Measurements from ENCODE around the gene RPUSD1. TPM values are rescaled to one million over a fixed set of nuclear protein-coding genes. Genes with fewer than 3 reads are reported as not detected.

The RPUSD1 gene
- total RNA-seq, 1 experiment from 2014 or later, result 59.9 TPM

DNA sequence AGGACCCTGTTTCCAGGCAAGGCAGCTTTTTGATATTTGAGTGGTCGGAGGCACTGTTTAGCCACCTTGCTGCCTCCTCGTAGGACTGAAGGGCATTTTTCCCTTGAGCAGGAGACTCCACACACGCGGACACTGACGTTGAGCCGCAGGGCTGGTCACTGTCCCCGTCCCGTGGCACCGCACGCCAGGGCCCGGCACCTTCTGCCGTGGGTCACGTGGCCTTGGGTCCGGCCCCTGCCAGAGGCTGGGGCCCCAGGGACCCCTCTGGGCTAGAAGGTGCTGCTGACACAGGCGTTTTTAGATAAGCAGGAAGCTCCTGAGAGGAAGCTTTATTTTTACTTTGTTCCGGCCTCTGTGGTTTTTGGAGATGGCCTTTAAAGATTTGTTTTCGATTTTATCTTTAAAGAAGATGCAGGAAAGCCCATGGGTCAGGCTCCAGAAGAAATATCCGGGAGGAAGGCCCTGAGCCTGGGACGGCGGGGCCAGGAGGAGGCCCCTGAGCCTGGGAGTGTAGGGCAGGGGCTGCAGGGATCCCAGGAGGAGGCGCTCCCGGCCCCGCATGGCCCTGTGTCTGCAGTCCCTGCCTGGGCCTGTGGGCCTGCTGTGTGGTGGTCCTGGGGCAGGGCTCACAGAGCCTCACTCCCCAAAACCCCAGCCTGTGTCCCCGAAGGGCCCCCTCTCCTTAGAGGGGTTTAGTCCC is 42.8 kb upstream of the RPUSD1 start:
- Histone ChIP-seq H3K4me1 (ENCODE audit: control insufficient read depth in 1 of 2, insufficient read depth in 2 of 2, low read length in 2 of 2) (no peaks in the 10 kb centered on the region), H3K4me2 (ENCODE audit: low read length) (no peak overlapping the region), H3K9ac (ENCODE audit: low read length) (no peak overlapping the region), H2AFZ (ENCODE audit: low read depth, low read length, poor library complexity, severe bottlenecking) (no peak overlapping the region), H3K9me3 (ENCODE audit: control insufficient read depth in 1 of 2, insufficient read depth in 1 of 2, low read depth in 1 of 2, low read length in 2 of 2) (peaks cover 0 to 13% of the 10 kb centered on the region in 2 experiments; a peak in 2 of 4 replicates), H4K20me1 (ENCODE audit: insufficient read depth) (no peaks in the 10 kb centered on the region), H3K9me2 (ENCODE audit: insufficient read depth) (no peaks in the 10 kb centered on the region), H3K79me2 (ENCODE audit: insufficient read depth, low read length) (no peaks in the 10 kb centered on the region), H3K36me3 (ENCODE audit: control insufficient read depth in 1 of 2, insufficient read depth in 2 of 2, low read length in 2 of 2) (no peaks in the 10 kb centered on the region), H3K27me3 (ENCODE audit: insufficient read depth, low read length) (no peaks in the 10 kb centered on the region), H3K4me3 (replicated peaks in 1 of 2; ENCODE audit: low read depth in 1 of 2, low read length in 2 of 2) (no peak overlapping the region), H3K27ac (ENCODE audit: low read depth, low read length) (no peak overlapping the region)
- POLR2A ChIA-PET, result no interaction called here
- RAD21 ChIA-PET (ENCODE audit: low non-redundant PET in 1 of 2, low total read pairs in 2 of 2, uncharacterized antibody in 2 of 2, unreplicated experiment in 2 of 2), result no interaction called here
- TF ChIP-seq TCF7L2 (IDR thresholded peaks at IDR 0.05; ENCODE audit: borderline replicate concordance, extremely low read depth, insufficient read depth, insufficient read length) (no peak), POLR2A (IDR thresholded peaks at IDR 0.05; ENCODE audit: borderline replicate concordance, extremely low read depth, insufficient read depth, insufficient read length) (no peak), ZNF274 (IDR thresholded peaks at IDR 0.05; ENCODE audit: low read depth, low read length) (no peak), POLR2AphosphoS5 (IDR thresholded peaks at IDR 0.05; ENCODE audit: low read depth, low read length) (no peak), SRF (IDR thresholded peaks at IDR 0.05; ENCODE audit: low read depth) (no peak), EGR1 (IDR thresholded peaks at IDR 0.05; ENCODE audit: low read depth) (no peak), RAD21 (IDR thresholded peaks at IDR 0.05; ENCODE audit: low read depth) (no peak), EZH2phosphoT487 (IDR thresholded peaks at IDR 0.05; ENCODE audit: borderline replicate concordance) (no peak), EZH2 (IDR thresholded peaks at IDR 0.05) (no peak), FOSL1 (IDR thresholded peaks at IDR 0.05; ENCODE audit: low read depth) (no peak), CBX3 (IDR thresholded peaks at IDR 0.05; ENCODE audit: low read depth) (no peak)
- TF ChIP-seq, protein P1, sequence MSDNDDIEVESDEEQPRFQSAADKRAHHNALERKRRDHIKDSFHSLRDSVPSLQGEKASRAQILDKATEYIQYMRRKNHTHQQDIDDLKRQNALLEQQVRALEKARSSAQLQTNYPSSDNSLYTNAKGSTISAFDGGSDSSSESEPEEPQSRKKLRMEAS (IDR thresholded peaks at IDR 0.05), result no peak
- TF ChIP-seq, protein P2, sequence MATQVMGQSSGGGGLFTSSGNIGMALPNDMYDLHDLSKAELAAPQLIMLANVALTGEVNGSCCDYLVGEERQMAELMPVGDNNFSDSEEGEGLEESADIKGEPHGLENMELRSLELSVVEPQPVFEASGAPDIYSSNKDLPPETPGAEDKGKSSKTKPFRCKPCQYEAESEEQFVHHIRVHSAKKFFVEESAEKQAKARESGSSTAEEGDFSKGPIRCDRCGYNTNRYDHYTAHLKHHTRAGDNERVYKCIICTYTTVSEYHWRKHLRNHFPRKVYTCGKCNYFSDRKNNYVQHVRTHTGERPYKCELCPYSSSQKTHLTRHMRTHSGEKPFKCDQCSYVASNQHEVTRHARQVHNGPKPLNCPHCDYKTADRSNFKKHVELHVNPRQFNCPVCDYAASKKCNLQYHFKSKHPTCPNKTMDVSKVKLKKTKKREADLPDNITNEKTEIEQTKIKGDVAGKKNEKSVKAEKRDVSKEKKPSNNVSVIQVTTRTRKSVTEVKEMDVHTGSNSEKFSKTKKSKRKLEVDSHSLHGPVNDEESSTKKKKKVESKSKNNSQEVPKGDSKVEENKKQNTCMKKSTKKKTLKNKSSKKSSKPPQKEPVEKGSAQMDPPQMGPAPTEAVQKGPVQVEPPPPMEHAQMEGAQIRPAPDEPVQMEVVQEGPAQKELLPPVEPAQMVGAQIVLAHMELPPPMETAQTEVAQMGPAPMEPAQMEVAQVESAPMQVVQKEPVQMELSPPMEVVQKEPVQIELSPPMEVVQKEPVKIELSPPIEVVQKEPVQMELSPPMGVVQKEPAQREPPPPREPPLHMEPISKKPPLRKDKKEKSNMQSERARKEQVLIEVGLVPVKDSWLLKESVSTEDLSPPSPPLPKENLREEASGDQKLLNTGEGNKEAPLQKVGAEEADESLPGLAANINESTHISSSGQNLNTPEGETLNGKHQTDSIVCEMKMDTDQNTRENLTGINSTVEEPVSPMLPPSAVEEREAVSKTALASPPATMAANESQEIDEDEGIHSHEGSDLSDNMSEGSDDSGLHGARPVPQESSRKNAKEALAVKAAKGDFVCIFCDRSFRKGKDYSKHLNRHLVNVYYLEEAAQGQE (IDR thresholded peaks at IDR 0.05; ENCODE audit: low read depth), result no peak
- TF ChIP-seq, protein P3, sequence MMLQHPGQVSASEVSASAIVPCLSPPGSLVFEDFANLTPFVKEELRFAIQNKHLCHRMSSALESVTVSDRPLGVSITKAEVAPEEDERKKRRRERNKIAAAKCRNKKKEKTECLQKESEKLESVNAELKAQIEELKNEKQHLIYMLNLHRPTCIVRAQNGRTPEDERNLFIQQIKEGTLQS (IDR thresholded peaks at IDR 0.05), result no peak
- BruUV-seq (replicated peaks), result no TSS peak
- DNase-seq (ENCODE audit: low read depth, low spot score), result no peak
- CTCF ChIA-PET, result no interaction called here
- intact Hi-C loops (cut with micrococcal nuclease), result no loop called here
- ATAC-seq, result no peak

All from HCT116 (cell line).